HCT116 (cell line): Measurements from ENCODE around the gene UBTF.

Experiments used
- CTCF ChIP-seq, 3 experiments: fragments of 200-600 bp in 1 of 3; sonication (generic) in 1 of 3; IDR thresholded peaks in 2 of 3; conservative IDR thresholded peaks in 1 of 3; 2 replicates each; pipeline ENCODE4 v1.5.1; 2012 to 2017; ENCODE audit warnings: low read depth in 2 of 3, low read length in 2 of 3, antibody characterized with exemption in 1 of 3, borderline replicate concordance in 1 of 3, control low read depth in 1 of 3, mild to moderate bottlenecking in 1 of 3, mixed read lengths in 1 of 3, mixed run types in 1 of 3, moderate library complexity in 1 of 3; ENCODE audit not compliant: insufficient read depth in 1 of 3
- EZH2 ChIP-seq: fragments of 200-600 bp; sonication (generic); IDR thresholded peaks from 2 replicates; pipeline ENCODE4 v1.6.1; 2017; ENCODE audit warnings: antibody characterized with exemption, mixed run types
- EZH2phosphoT487 ChIP-seq: fragments of 200-600 bp; IDR thresholded peaks from 2 replicates; pipeline ENCODE4 v1.6.1; 2018; ENCODE audit warnings: antibody characterized with exemption, borderline replicate concordance
- POLR2A ChIP-seq: IDR thresholded peaks from 2 replicates; pipeline ENCODE4 v1.7.0; 2011; ENCODE audit warnings: borderline replicate concordance; ENCODE audit not compliant: insufficient read depth, insufficient read length; ENCODE audit errors: extremely low read depth
- POLR2AphosphoS5 ChIP-seq: IDR thresholded peaks from 2 replicates; pipeline ENCODE4 v1.6.1; 2011; ENCODE audit warnings: mild to moderate bottlenecking, low read depth, low read length, moderate library complexity
- RAD21 ChIP-seq: IDR thresholded peaks from 2 replicates; pipeline ENCODE4 v1.6.1; 2012; ENCODE audit warnings: low read depth, mild to moderate bottlenecking
- YY1 ChIP-seq: IDR thresholded peaks from 2 replicates; pipeline ENCODE4 v1.6.1; 2011; ENCODE audit warnings: low read length, low read depth, moderate library complexity, mild to moderate bottlenecking; ENCODE audit not compliant: insufficient replicate concordance; ENCODE audit errors: extremely low read depth
- ZBTB33 ChIP-seq: IDR thresholded peaks from 2 replicates; pipeline ENCODE4 v1.6.1; 2011; ENCODE audit warnings: mild to moderate bottlenecking, low read length, moderate library complexity; ENCODE audit not compliant: insufficient replicate concordance; ENCODE audit errors: extremely low read depth
- TF ChIP-seq, protein P1 (sequence below): IDR thresholded peaks from 2 replicates; pipeline ENCODE4 v1.6.1; 2012

GRCh38 chr17:44221862-44222111, 2.3 kb upstream of the UBTF start:
- no peak for TF ChIP-seq RAD21
- peak; percentile 64; the same call in 1 of the 2 replicates for TF ChIP-seq POLR2AphosphoS5
- no peak for TF ChIP-seq CTCF (IDR thresholded peaks at IDR 0.05 in 2 of 3, conservative IDR thresholded peaks at IDR 0.05 in 1 of 3; ENCODE audit: borderline replicate concordance in 1 of 3, insufficient read depth in 1 of 3, low read depth in 2 of 3, low read length in 2 of 3)
- TF ChIP-seq, protein P1, sequence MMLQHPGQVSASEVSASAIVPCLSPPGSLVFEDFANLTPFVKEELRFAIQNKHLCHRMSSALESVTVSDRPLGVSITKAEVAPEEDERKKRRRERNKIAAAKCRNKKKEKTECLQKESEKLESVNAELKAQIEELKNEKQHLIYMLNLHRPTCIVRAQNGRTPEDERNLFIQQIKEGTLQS, result no peak
- TF ChIP-seq POLR2A, result peak; percentile 26
- no peak for TF ChIP-seq EZH2
- no peak for TF ChIP-seq EZH2phosphoT487
- no peak for TF ChIP-seq YY1
- no peak for TF ChIP-seq ZBTB33
